GM12873 (cell line): ENCODE results near the gene SHANK3.

Source experiments
- CTCF ChIP-seq: IDR thresholded peaks from 2 replicates; pipeline ENCODE4 v1.5.1; 2012; ENCODE audit warnings: low read depth, mild to moderate bottlenecking, moderate library complexity, low read length, control low read depth; ENCODE audit not compliant: insufficient read depth; ENCODE audit errors: missing control alignments

Gene SHANK3

DNA sequence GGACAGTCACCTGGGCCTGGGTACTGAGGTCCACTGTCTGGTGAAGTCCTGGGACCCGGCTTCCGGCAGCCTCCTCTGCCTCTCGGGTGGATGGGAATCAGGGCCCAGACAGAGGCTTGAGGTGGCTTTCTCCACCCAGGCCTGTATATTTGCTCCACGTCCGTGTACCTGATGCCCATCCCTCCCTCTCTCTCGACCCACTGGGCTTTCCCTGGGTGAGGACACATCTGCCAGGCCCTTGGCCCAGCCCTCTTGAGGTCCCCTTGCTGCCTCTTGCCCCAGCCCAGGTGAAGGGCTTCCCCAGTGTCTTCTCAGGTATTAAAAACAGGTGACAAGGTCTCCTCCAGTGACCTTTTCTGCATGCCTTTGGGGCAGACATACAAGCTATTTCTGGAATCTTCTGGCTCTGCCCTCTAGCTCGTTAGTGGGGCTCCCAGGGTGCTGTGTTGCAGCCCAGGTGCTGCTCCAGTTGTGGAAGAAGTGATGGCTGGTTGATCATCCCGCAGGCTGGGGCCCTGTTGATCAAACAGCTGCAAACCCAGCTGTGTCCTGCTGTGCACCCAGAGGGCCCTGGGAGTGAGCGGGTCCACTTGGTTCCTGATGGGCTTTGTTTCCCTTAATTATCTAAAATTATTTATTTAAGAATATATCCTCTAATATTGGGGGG, 39.9 kb downstream of the SHANK3 start:
- TF ChIP-seq CTCF = no peak

- TF ChIP-seq CTCF = no peak
These were observed 40.4 kb downstream of the SHANK3 start for GRCh38 chr22:50713008-50713385.

GRCh38 chr22:50713571-50714056, 41.0 kb downstream of the SHANK3 start:
- TF ChIP-seq CTCF = no peak

DNA sequence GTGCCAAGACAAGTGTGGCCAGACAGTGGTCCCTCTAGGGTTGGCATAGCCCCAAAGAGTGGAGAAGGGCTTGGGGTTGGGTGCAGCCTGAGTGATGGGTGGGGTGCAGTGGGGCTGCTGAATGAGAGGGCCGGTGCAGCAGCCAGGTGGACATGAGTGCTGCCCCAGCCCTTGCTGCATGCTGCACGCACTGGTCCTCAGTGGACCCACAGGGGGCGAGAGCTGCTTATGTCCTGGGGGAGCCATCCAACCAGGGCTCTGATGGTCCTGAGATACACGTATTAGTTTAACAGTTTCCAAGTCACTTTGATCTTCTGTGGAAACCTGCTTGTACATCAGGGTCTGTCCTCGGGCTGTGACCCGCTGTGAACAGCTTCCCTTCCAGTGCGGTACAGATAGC, 41.5 kb downstream of the SHANK3 start:
- TF ChIP-seq CTCF = no peak

DNA sequence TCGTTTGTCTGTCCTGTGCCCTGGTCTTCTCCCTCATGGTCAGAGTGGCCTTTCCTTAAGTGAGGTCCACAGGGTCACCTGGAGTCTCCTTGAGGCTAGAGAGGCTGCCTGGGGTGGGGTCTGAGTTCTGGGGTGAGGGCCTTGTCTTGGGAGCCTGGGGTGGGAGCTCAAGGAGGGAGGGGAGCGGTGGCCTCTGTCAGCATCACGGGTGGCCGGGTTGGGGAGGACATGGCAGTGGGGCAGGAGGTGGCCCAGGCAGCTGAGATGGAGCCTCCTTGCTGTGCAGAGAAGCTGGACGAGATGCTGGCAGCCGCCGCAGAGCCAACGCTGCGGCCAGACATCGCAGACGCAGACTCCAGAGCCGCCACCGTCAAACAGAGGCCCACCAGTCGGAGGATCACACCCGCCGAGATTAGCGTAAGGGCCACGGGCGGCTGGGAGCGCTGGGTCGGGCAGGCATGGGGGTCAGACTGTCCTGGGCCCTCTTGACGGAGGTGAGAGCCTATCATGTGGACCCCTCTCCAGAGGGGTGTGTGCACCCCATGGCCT, 42.1 kb downstream of the SHANK3 start:
- no peak for TF ChIP-seq CTCF

- no peak for TF ChIP-seq CTCF
These were observed 42.6 kb downstream of the SHANK3 start for GRCh38 chr22:50715250-50715649.

- no peak for TF ChIP-seq CTCF
These were observed 43.2 kb downstream of the SHANK3 start for GRCh38 chr22:50715776-50716175.
